ENCODE measurements around the gene KCMF1.

Gene KCMF1

GRCh38 chr2:85078536-85078935 lies 107.6 kb downstream of the KCMF1 start:
- in situ Hi-C loops (cut with HindIII; ENCODE audit: low sequenced_read_pairs): no loop called here
- no peak overlapping the region for H3K4me3 ChIP-seq (ENCODE audit: low read depth, low read length)
- no peak for DNase-seq (ENCODE audit: low read depth, low spot score)
- no peak for TF ChIP-seq CTCF (IDR thresholded peaks at IDR 0.05; ENCODE audit: low read depth, low read length)

- DNase-seq (ENCODE audit: low read depth, low spot score): no peak
- in situ Hi-C loops (cut with HindIII; ENCODE audit: low sequenced_read_pairs): no loop called here
- TF ChIP-seq CTCF (IDR thresholded peaks at IDR 0.05; ENCODE audit: low read depth, low read length): no peak
Observed at GRCh38 chr2:85083092-85083491, 112.1 kb downstream of the KCMF1 start.

GRCh38 chr2:85085563-85085962 lies 114.6 kb downstream of the KCMF1 start:
- in situ Hi-C loops (cut with HindIII; ENCODE audit: low sequenced_read_pairs): no loop called here
- H3K4me3 ChIP-seq (ENCODE audit: low read depth, low read length): no peak overlapping the region
- TF ChIP-seq CTCF (IDR thresholded peaks at IDR 0.05; ENCODE audit: low read depth, low read length): no peak
- no peak for DNase-seq (ENCODE audit: low read depth, low spot score)

More at GRCh38 chr2:85083092-85083491, 112.1 kb downstream of the KCMF1 start:
- no peak overlapping the region for H3K4me3 ChIP-seq (ENCODE audit: low read depth, low read length)

- in situ Hi-C loops (cut with HindIII; ENCODE audit: low sequenced_read_pairs): no loop called here
- H3K4me3 ChIP-seq (ENCODE audit: low read depth, low read length): no peak overlapping the region
- TF ChIP-seq CTCF (IDR thresholded peaks at IDR 0.05; ENCODE audit: low read depth, low read length): no peak
- DNase-seq (ENCODE audit: low read depth, low spot score): no peak
Observed at GRCh38 chr2:85087541-85087940, 116.6 kb downstream of the KCMF1 start.

- no peak for TF ChIP-seq CTCF (IDR thresholded peaks at IDR 0.05; ENCODE audit: low read depth, low read length)
- DNase-seq (ENCODE audit: low read depth, low spot score): no peak
- in situ Hi-C loops (cut with HindIII; ENCODE audit: low sequenced_read_pairs): no loop called here
- H3K4me3 ChIP-seq (ENCODE audit: low read depth, low read length): no peak overlapping the region
Observed at GRCh38 chr2:85088921-85089320, 118.0 kb downstream of the KCMF1 start.

- H3K4me3 ChIP-seq (ENCODE audit: low read depth, low read length): no peak overlapping the region
- in situ Hi-C loops (cut with HindIII; ENCODE audit: low sequenced_read_pairs): no loop called here
- DNase-seq (ENCODE audit: low read depth, low spot score): no peak
- TF ChIP-seq CTCF (IDR thresholded peaks at IDR 0.05; ENCODE audit: low read depth, low read length): no peak
Observed at GRCh38 chr2:85089585-85089984, 118.6 kb downstream of the KCMF1 start.

- no peak for TF ChIP-seq CTCF (IDR thresholded peaks at IDR 0.05; ENCODE audit: low read depth, low read length)
- H3K4me3 ChIP-seq (ENCODE audit: low read depth, low read length): no peak overlapping the region
- in situ Hi-C loops (cut with HindIII; ENCODE audit: low sequenced_read_pairs): no loop called here
- DNase-seq (ENCODE audit: low read depth, low spot score): no peak
Observed at GRCh38 chr2:85091838-85092237, 120.9 kb downstream of the KCMF1 start.
